ENCODE results near the gene CAND2.

CAND2 gene

GRCh38 chr3:12803371-12803770, 6.9 kb downstream of the CAND2 start:
- Histone ChIP-seq H3K36me3 (ENCODE audit: control insufficient read depth, insufficient read depth, low read length) (no peaks in the 10 kb centered on the region), H3K27me3 (replicated peaks; ENCODE audit: control insufficient read depth, insufficient read depth, low read length, poor library complexity, severe bottlenecking) (no peaks in the 10 kb centered on the region), H3K4me1 (ENCODE audit: control insufficient read depth, insufficient read depth, low read length, poor library complexity, severe bottlenecking) (no peaks in the 10 kb centered on the region), H3K4me3 (ENCODE audit: insufficient read depth, low read depth, low read length, poor library complexity, severe bottlenecking) (no peak overlapping the region), H3K9me3 (ENCODE audit: control insufficient read depth, low read length) (no peaks in the 10 kb centered on the region), H3K27ac (ENCODE audit: insufficient read depth, low read length, poor library complexity, severe bottlenecking) (no peak overlapping the region)
- DNase-seq = no peak

- H3K4me3 ChIP-seq (ENCODE audit: insufficient read depth, low read depth, low read length, poor library complexity, severe bottlenecking) = no peak overlapping the region
- no peaks in the 10 kb centered on the region for H3K9me3 ChIP-seq (ENCODE audit: control insufficient read depth, low read length)
- H3K27me3 ChIP-seq (replicated peaks; ENCODE audit: control insufficient read depth, insufficient read depth, low read length, poor library complexity, severe bottlenecking) = no peaks in the 10 kb centered on the region
- DNase-seq = no peak
- H3K4me1 ChIP-seq (ENCODE audit: control insufficient read depth, insufficient read depth, low read length, poor library complexity, severe bottlenecking) = peaks cover 4% of the 10 kb centered on the region
- no peak overlapping the region for H3K27ac ChIP-seq (ENCODE audit: insufficient read depth, low read length, poor library complexity, severe bottlenecking)
- no peaks in the 10 kb centered on the region for H3K36me3 ChIP-seq (ENCODE audit: control insufficient read depth, insufficient read depth, low read length)
These were observed 10.6 kb downstream of the CAND2 start for GRCh38 chr3:12807066-12807465.

- no peaks in the 10 kb centered on the region for H3K36me3 ChIP-seq (ENCODE audit: control insufficient read depth, insufficient read depth, low read length)
- no peak overlapping the region for H3K4me3 ChIP-seq (ENCODE audit: insufficient read depth, low read depth, low read length, poor library complexity, severe bottlenecking)
- no peak for DNase-seq
- H3K4me1 ChIP-seq (ENCODE audit: control insufficient read depth, insufficient read depth, low read length, poor library complexity, severe bottlenecking) = peaks cover 4% of the 10 kb centered on the region
- no peaks in the 10 kb centered on the region for H3K9me3 ChIP-seq (ENCODE audit: control insufficient read depth, low read length)
- no peaks in the 10 kb centered on the region for H3K27me3 ChIP-seq (replicated peaks; ENCODE audit: control insufficient read depth, insufficient read depth, low read length, poor library complexity, severe bottlenecking)
- no peak overlapping the region for H3K27ac ChIP-seq (ENCODE audit: insufficient read depth, low read length, poor library complexity, severe bottlenecking)
These were observed 11.3 kb downstream of the CAND2 start for GRCh38 chr3:12807601-12808359.

DNA sequence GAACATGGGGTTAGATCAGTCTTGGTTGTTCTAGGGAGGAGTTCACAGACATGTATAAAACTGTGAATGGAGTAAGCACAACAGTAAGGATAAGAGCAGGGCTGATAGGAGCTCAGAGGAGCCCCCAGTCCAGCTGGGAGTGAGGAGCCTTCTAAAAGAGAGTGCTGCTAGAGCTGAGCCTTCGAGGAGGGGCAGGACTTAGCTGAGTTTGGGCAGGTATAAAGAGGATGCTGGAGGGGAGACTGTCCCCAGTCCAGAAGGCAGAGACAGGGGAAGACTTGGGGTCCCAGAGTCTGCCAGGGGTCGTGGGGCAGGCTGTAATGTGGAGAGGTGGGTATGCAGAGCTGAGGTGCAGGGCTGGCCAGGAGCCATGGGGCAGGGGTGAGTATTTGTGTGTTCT, 12.1 kb downstream of the CAND2 start:
- H3K27me3 ChIP-seq (replicated peaks; ENCODE audit: control insufficient read depth, insufficient read depth, low read length, poor library complexity, severe bottlenecking) = no peaks in the 10 kb centered on the region
- no peak overlapping the region for H3K27ac ChIP-seq (ENCODE audit: insufficient read depth, low read length, poor library complexity, severe bottlenecking)
- H3K36me3 ChIP-seq (ENCODE audit: control insufficient read depth, insufficient read depth, low read length) = no peaks in the 10 kb centered on the region
- no peak overlapping the region for H3K4me3 ChIP-seq (ENCODE audit: insufficient read depth, low read depth, low read length, poor library complexity, severe bottlenecking)
- no peak for DNase-seq
- peaks cover 4% of the 10 kb centered on the region for H3K4me1 ChIP-seq (ENCODE audit: control insufficient read depth, insufficient read depth, low read length, poor library complexity, severe bottlenecking)
- no peaks in the 10 kb centered on the region for H3K9me3 ChIP-seq (ENCODE audit: control insufficient read depth, low read length)

- Histone ChIP-seq H3K4me1 (ENCODE audit: control insufficient read depth, insufficient read depth, low read length, poor library complexity, severe bottlenecking) (peaks cover 4% of the 10 kb centered on the region), H3K4me3 (ENCODE audit: insufficient read depth, low read depth, low read length, poor library complexity, severe bottlenecking) (no peak overlapping the region), H3K9me3 (ENCODE audit: control insufficient read depth, low read length) (no peaks in the 10 kb centered on the region), H3K27ac (ENCODE audit: insufficient read depth, low read length, poor library complexity, severe bottlenecking) (no peak overlapping the region), H3K36me3 (ENCODE audit: control insufficient read depth, insufficient read depth, low read length) (no peaks in the 10 kb centered on the region), H3K27me3 (replicated peaks; ENCODE audit: control insufficient read depth, insufficient read depth, low read length, poor library complexity, severe bottlenecking) (no peaks in the 10 kb centered on the region)
- no peak for DNase-seq
These were observed 12.5 kb downstream of the CAND2 start for GRCh38 chr3:12809001-12809400.

DNA sequence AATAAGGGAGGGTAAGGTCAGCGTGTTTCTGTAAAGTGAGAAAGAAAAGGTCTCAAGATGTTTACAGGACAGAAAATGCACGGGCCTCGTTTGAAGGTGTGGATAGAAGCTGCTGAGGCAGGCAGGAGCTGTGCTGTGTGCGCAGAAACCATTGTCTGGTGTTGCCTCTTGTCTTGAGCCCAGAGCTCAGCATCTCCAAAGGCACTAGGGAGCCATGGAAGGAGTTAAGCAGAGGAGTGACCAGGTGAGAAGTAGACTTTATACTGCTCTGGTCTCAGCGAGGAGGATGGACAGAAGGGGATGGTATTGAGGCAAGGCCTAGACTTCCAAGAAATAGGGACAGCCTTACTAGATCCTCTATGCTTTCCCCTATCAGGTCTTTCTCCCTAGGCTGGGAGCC, 13.0 kb downstream of the CAND2 start:
- Histone ChIP-seq H3K4me1 (ENCODE audit: control insufficient read depth, insufficient read depth, low read length, poor library complexity, severe bottlenecking) (peaks cover 4% of the 10 kb centered on the region), H3K4me3 (ENCODE audit: insufficient read depth, low read depth, low read length, poor library complexity, severe bottlenecking) (peak overlapping the region; percentile 77), H3K27me3 (replicated peaks; ENCODE audit: control insufficient read depth, insufficient read depth, low read length, poor library complexity, severe bottlenecking) (no peaks in the 10 kb centered on the region), H3K9me3 (ENCODE audit: control insufficient read depth, low read length) (no peaks in the 10 kb centered on the region), H3K36me3 (ENCODE audit: control insufficient read depth, insufficient read depth, low read length) (no peaks in the 10 kb centered on the region), H3K27ac (ENCODE audit: insufficient read depth, low read length, poor library complexity, severe bottlenecking) (no peak overlapping the region)
- no peak for DNase-seq

DNA sequence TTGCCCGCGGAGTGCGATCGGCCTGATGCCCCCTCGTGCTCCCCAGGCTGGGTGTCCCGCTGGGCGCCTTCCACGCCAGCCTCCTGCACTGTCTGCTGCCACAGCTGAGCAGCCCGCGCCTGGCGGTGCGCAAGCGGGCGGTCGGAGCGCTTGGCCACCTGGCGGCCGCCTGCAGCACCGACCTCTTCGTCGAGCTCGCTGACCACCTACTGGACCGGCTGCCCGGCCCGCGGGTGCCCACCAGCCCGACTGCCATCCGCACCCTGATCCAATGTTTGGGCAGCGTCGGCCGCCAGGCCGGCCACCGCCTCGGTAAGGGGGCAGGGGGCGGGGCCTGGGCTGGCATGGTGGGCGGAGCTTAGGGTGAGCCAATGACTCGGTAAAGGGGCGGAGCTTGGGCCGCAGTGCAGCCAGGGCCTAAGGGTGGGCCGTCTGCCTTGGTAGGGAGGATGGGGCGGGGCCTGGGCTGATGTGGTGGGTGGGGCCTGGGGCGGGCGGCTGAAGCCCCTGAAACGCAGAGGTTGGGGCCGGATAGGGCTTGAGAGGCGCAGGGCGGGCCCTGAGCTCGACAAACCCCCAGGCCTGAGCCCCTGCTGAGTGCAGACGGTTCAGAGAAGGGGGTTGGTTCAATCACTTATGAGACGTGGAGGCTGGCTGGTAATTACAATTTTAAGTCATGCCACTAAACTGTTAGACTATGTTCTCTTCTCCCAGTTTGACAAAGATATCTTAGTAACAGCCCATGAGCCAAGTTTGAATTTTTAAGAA, 13.7 kb downstream of the CAND2 start:
- Histone ChIP-seq H3K4me3 (ENCODE audit: insufficient read depth, low read depth, low read length, poor library complexity, severe bottlenecking) (peak overlapping the region; percentile 77), H3K4me1 (ENCODE audit: control insufficient read depth, insufficient read depth, low read length, poor library complexity, severe bottlenecking) (peaks cover 4% of the 10 kb centered on the region), H3K27ac (ENCODE audit: insufficient read depth, low read length, poor library complexity, severe bottlenecking) (peak overlapping the region; percentile 37), H3K36me3 (ENCODE audit: control insufficient read depth, insufficient read depth, low read length) (no peaks in the 10 kb centered on the region), H3K9me3 (ENCODE audit: control insufficient read depth, low read length) (no peaks in the 10 kb centered on the region), H3K27me3 (replicated peaks; ENCODE audit: control insufficient read depth, insufficient read depth, low read length, poor library complexity, severe bottlenecking) (no peaks in the 10 kb centered on the region)
- peak; percentile 87 to 94 (median 93) for DNase-seq

DNA sequence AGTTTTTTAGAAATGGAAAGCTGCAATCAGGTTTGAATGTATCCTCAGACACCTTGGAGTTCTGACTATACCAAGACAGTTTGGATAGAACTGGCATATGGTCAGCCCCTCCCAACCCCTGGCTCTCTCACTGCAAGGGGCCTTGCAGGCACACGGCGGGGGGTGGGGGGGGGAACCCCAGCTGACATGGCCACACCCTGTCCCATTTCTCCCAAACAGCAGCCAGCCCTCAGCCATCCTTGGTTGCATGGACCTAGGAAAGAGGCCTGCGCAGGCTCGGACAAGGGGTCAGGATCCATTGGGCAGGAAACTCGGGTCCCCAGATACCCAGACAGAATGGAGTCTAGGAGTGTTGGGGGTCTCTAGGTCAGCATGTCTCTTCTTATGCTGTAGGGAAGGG, 14.5 kb downstream of the CAND2 start:
- Histone ChIP-seq H3K27ac (ENCODE audit: insufficient read depth, low read length, poor library complexity, severe bottlenecking) (peak overlapping the region; percentile 18), H3K4me3 (ENCODE audit: insufficient read depth, low read depth, low read length, poor library complexity, severe bottlenecking) (no peak overlapping the region), H3K9me3 (ENCODE audit: control insufficient read depth, low read length) (no peaks in the 10 kb centered on the region), H3K4me1 (ENCODE audit: control insufficient read depth, insufficient read depth, low read length, poor library complexity, severe bottlenecking) (peaks cover 4% of the 10 kb centered on the region), H3K27me3 (replicated peaks; ENCODE audit: control insufficient read depth, insufficient read depth, low read length, poor library complexity, severe bottlenecking) (no peaks in the 10 kb centered on the region), H3K36me3 (ENCODE audit: control insufficient read depth, insufficient read depth, low read length) (no peaks in the 10 kb centered on the region)
- DNase-seq = no peak

DNA sequence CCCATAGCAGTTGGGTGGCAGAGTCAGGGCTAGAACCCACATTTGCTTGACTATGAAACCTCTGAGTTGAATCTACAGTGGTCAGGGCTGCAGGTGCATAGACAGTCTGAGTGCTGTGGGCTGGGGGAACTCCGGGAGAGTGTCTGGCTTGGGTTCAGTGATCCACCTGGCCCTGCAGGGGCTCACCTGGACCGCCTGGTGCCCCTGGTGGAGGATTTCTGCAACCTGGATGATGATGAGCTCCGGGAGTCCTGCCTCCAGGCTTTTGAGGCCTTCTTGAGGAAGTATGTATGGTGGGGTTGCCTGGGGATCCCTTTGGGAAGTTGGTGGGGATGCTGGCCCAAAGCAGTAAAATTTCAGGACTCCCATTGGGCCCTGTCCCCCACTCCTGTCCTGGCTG, 16.3 kb downstream of the CAND2 start:
- Histone ChIP-seq H3K4me3 (ENCODE audit: insufficient read depth, low read depth, low read length, poor library complexity, severe bottlenecking) (no peak overlapping the region), H3K9me3 (ENCODE audit: control insufficient read depth, low read length) (no peaks in the 10 kb centered on the region), H3K4me1 (ENCODE audit: control insufficient read depth, insufficient read depth, low read length, poor library complexity, severe bottlenecking) (peaks cover 4% of the 10 kb centered on the region), H3K36me3 (ENCODE audit: control insufficient read depth, insufficient read depth, low read length) (no peaks in the 10 kb centered on the region), H3K27ac (ENCODE audit: insufficient read depth, low read length, poor library complexity, severe bottlenecking) (no peak overlapping the region), H3K27me3 (replicated peaks; ENCODE audit: control insufficient read depth, insufficient read depth, low read length, poor library complexity, severe bottlenecking) (no peaks in the 10 kb centered on the region)
- no peak for DNase-seq

DNA sequence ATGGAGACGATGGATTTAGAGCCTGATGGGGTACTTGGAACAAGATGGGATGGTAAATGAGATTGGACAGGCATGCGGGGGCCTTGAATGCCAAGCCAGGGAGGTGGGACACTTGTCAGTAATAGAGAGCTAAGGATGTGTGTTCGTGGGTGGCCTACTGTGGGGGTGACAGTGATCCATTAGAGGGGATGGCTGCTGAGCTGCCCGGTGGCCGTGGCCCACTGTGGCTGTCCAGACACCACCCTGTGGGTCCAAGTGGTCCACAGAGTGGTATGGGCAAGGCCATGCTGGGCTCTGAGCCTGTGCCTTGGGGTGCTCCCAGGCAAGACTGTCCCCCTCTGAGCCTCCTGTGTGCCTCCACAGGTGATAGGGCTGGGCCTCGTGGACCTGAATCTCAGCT, 17.5 kb downstream of the CAND2 start:
- no peak overlapping the region for H3K4me3 ChIP-seq (ENCODE audit: insufficient read depth, low read depth, low read length, poor library complexity, severe bottlenecking)

More for the DNA sequence above, 17.5 kb downstream of the CAND2 start:
- H3K36me3 ChIP-seq (ENCODE audit: control insufficient read depth, insufficient read depth, low read length) = no peaks in the 10 kb centered on the region
- peaks cover 4% of the 10 kb centered on the region for H3K4me1 ChIP-seq (ENCODE audit: control insufficient read depth, insufficient read depth, low read length, poor library complexity, severe bottlenecking)
- no peak overlapping the region for H3K27ac ChIP-seq (ENCODE audit: insufficient read depth, low read length, poor library complexity, severe bottlenecking)
- H3K9me3 ChIP-seq (ENCODE audit: control insufficient read depth, low read length) = no peaks in the 10 kb centered on the region
- H3K27me3 ChIP-seq (replicated peaks; ENCODE audit: control insufficient read depth, insufficient read depth, low read length, poor library complexity, severe bottlenecking) = no peaks in the 10 kb centered on the region
- no peak for DNase-seq
